ENCODE results near the gene SETMAR. TPM values are rescaled to one million over a fixed set of nuclear protein-coding genes. Genes with fewer than 3 reads are reported as not detected.

Gene SETMAR
- total and polyA plus RNA-seq, 3 donors from 2014 or later, result 19.3 to 36.9 (median 31.0) TPM

GRCh38 chr3:4355401-4356219 lies 52.4 kb downstream of the SETMAR start:
- no peaks in the 10 kb centered on the region for H3K4me1 ChIP-seq
- no peak for DNase-seq
- H3K4me3 ChIP-seq, result no peak overlapping the region
- WGBS, 2 donors, result 54 to 60% methylated on average over 6 of the region's 6 CpGs
- no peaks in the 10 kb centered on the region for H3K36me3 ChIP-seq (ENCODE audit: low read depth, missing control alignments)
- H3K27me3 ChIP-seq, result no peaks in the 10 kb centered on the region
- no peaks in the 10 kb centered on the region for H3K9me3 ChIP-seq
- intact Hi-C loops (cut with DNase I; ENCODE audit: low total_unique reads), result loop anchor here (10.0 kb wide), 1 partner anchor 279 kb away; no protein-coding TSS in a partner anchor
- TF ChIP-seq POLR2A (IDR thresholded peaks at IDR 0.05) (no peak), CTCF (IDR thresholded peaks at IDR 0.05) (no peak)
- no peak overlapping the region for H3K27ac ChIP-seq

- no peaks in the 10 kb centered on the region for H3K9me3 ChIP-seq
- no peak for DNase-seq
- 89 to 95% methylated on average over 6 of the region's 6 CpGs for WGBS, 2 donors
- no peak for TF ChIP-seq CTCF (IDR thresholded peaks at IDR 0.05)
- TF ChIP-seq POLR2A (IDR thresholded peaks at IDR 0.05), result no peak
- no peaks in the 10 kb centered on the region for H3K27me3 ChIP-seq
- H3K4me3 ChIP-seq, result no peak overlapping the region
- H3K36me3 ChIP-seq (ENCODE audit: low read depth, missing control alignments), result no peaks in the 10 kb centered on the region
- no peaks in the 10 kb centered on the region for H3K4me1 ChIP-seq
- intact Hi-C loops (cut with DNase I; ENCODE audit: low total_unique reads), result loop anchor here (10.0 kb wide), 1 partner anchor 279 kb away; no protein-coding TSS in a partner anchor
- no peak overlapping the region for H3K27ac ChIP-seq
These were observed 53.0 kb downstream of the SETMAR start for GRCh38 chr3:4356220-4356540.

- Histone ChIP-seq H3K4me1 (no peaks in the 10 kb centered on the region), H3K27me3 (no peaks in the 10 kb centered on the region), H3K36me3 (ENCODE audit: low read depth, missing control alignments) (no peaks in the 10 kb centered on the region), H3K9me3 (no peaks in the 10 kb centered on the region), H3K4me3 (no peak overlapping the region), H3K27ac (no peak overlapping the region)
- 68 to 80% methylated on average over 10 of the region's 10 CpGs for WGBS, 2 donors
- TF ChIP-seq POLR2A (IDR thresholded peaks at IDR 0.05) (no peak), CTCF (IDR thresholded peaks at IDR 0.05) (no peak)
- DNase-seq, result no peak
- intact Hi-C loops (cut with DNase I; ENCODE audit: low total_unique reads), result loop anchor here (10.0 kb wide), 1 partner anchor 278 kb away; no protein-coding TSS in a partner anchor
These were observed 53.6 kb downstream of the SETMAR start for GRCh38 chr3:4356546-4357410.

- intact Hi-C loops (cut with DNase I; ENCODE audit: low total_unique reads), result loop anchor here (10.0 kb wide), 1 partner anchor 277 kb away; no protein-coding TSS in a partner anchor
- H3K4me3 ChIP-seq, result no peak overlapping the region
- no peaks in the 10 kb centered on the region for H3K9me3 ChIP-seq
- no peaks in the 10 kb centered on the region for H3K36me3 ChIP-seq (ENCODE audit: low read depth, missing control alignments)
- H3K27me3 ChIP-seq, result no peaks in the 10 kb centered on the region
- no peak overlapping the region for H3K27ac ChIP-seq
- no peak for DNase-seq
- no peaks in the 10 kb centered on the region for H3K4me1 ChIP-seq
- TF ChIP-seq POLR2A (IDR thresholded peaks at IDR 0.05) (no peak), CTCF (IDR thresholded peaks at IDR 0.05) (no peak)
- WGBS, 2 donors, result 74 to 82% methylated on average over 4 of the region's 4 CpGs
These were observed 55.1 kb downstream of the SETMAR start for GRCh38 chr3:4358273-4358672.
